Heart right ventricle (tissue), 16 donors: ENCODE results near the gene CTPS2. TPM values are rescaled to one million over a fixed set of nuclear protein-coding genes. Genes with fewer than 3 reads are reported as not detected.
"Not testable (repeated sequence)": the region's sequence is repeated elsewhere in the genome, so short reads cannot be mapped to it uniquely, and the experiment has no call there.

ENCODE experiments used
- ATAC-seq, 8 donors: fragments of 200-7000 bp; cut with Tn5 transposase; one replicate each; pipeline ENCODE4 v1.9.1; 2020; ENCODE audit warnings: mild to moderate bottlenecking in 8 of 8, moderate library complexity in 8 of 8, moderate number of reproducible peaks in 1 of 8
- DNase-seq, 2 donors: peaks; one replicate each; pipeline ENCODE4 v3.0.0-alpha.2; 2020
- H3K27ac ChIP-seq, 10 donors: fragments of 200-600 bp; sonication (generic) in 2 of 10; one replicate each; pipeline versions ENCODE4 v1.5.0 to v1.8.0; 2020 to 2022; ENCODE audit warnings: mild to moderate bottlenecking in 3 of 10
- H3K27me3 ChIP-seq, 7 donors: fragments of 200-600 bp; one replicate each; pipeline ENCODE4 v1.8.0; 2021 to 2022; ENCODE audit warnings: mild to moderate bottlenecking in 2 of 7
- H3K36me3 ChIP-seq, 9 donors: fragments of 200-600 bp; sonication (generic) in 1 of 9; one replicate each; pipeline versions ENCODE4 v1.5.0 to v1.8.0; 2020 to 2022; ENCODE audit warnings: mild to moderate bottlenecking in 2 of 9
- H3K4me1 ChIP-seq, 9 donors: fragments of 200-600 bp; sonication (generic) in 1 of 9; one replicate each; pipeline versions ENCODE4 v1.5.0 to v1.8.0; 2020 to 2022; ENCODE audit warnings: mild to moderate bottlenecking in 4 of 9
- H3K4me3 ChIP-seq, 10 donors: fragments of 200-600 bp; sonication (generic) in 2 of 10; one replicate each; pipeline versions ENCODE4 v1.5.0 to v1.8.0; 2020 to 2022; ENCODE audit warnings: mild to moderate bottlenecking in 7 of 10, moderate library complexity in 2 of 10
- H3K9me3 ChIP-seq, 11 donors: fragments of 200-600 bp in 10 of 11; sonication (generic) in 2 of 11; one replicate each; pipeline versions ENCODE4 v1.5.0 to v1.8.0; 2013 to 2022; ENCODE audit warnings: mild to moderate bottlenecking in 2 of 11, control low read depth in 1 of 11, moderate library complexity in 1 of 11
- WGBS, 2 donors: extraction: QIAGEN DNeasy Blood & Tissue Kit; methylation state at CpG; one replicate each; pipeline ENCODE4 v1.1.7; 2013; ENCODE audit warnings: inconsistent platforms in 1 of 2; 5-methylcytosine and 5-hydroxymethylcytosine counted together
- intact Hi-C, 10 donors: fragments of 100-400 bp; cut with DNase I; formaldehyde crosslinking; loops; one replicate each; pipeline versions ENCODE4 v1.11.1 to v1.14.2; 2022
- polyA plus RNA-seq, 2 donors: library from polyadenylated mRNA; stranded (reverse); fragments of 200-250 nt; gene quantifications; one replicate each; pipeline ENCODE4 v1.2.3, GENCODE V29; 2013
- total RNA-seq, 10 donors: library from RNA; stranded (reverse); fragmentation: NEBNext Ultra II Directional in 3 of 10; extraction: Animal tissue kit (Norgen Biotek cat#: 25700) in 3 of 10; gene quantifications; one replicate each; pipeline versions ENCODE4 v1.2.1 to v1.2.4, GENCODE V29; 2021 to 2023
- TF ChIP-seq, protein P1 (sequence below), 9 donors: fragments of 200-600 bp; sonication (generic) in 2 of 9; IDR thresholded peaks; one replicate each; pipeline versions ENCODE4 v1.5.0 to v1.8.0; 2021 to 2022; ENCODE audit warnings: antibody characterized with exemption in 9 of 9, mild to moderate bottlenecking in 5 of 9, moderate library complexity in 1 of 9
- donor health status: Arrhythmogenic right ventricular cardiomyopathy.
- donor health status: ischemic (EF 13 %, LVEDD 7.1; RV severe dilation, severe dysfunction).
- donor health status: healthy with polysubstance abuse.
- donor health status: DM: no; HTN: yes; CAD: no.
- donor health status: DM: no; HTN: no; CAD: no.
- donor health status: ischemic (EF 25% LVEDD 6.9; RV normal size, moderate dysfunction).
- donor health status: ischemic (EF 25% LVEDD 5.7; RV mildly dilated, moderate dysfunction).
- donor health status: healthy.
- donor health status: DM: yes; HTN: yes; CAD: no.
- donor health status: Ischemic cardiomyopathy.
- donor health status: ischemic (EF 35%, LVEDD 5.7; RV mildly dilated, moderate dysfunction).
- donor health status: nonischemic (EF 11% LVEDD 7.7; RV severe dilation, severe dysfunction).
- donor health status: DM: yes; HTN: yes; CAD: no.
- donor health status: PGD.
- donor health status: ischemic (EF 29% LVEDD 5.4; RV normal size, mild dysfunction).
- donor health status: nonischemic (EF 23%, LVEDD 6.1; RV moderate dilation, normal function).

The CTPS2 gene
- total and polyA plus RNA-seq, 12 donors: 2.7 to 15.8 (median 5.2) TPM

DNA sequence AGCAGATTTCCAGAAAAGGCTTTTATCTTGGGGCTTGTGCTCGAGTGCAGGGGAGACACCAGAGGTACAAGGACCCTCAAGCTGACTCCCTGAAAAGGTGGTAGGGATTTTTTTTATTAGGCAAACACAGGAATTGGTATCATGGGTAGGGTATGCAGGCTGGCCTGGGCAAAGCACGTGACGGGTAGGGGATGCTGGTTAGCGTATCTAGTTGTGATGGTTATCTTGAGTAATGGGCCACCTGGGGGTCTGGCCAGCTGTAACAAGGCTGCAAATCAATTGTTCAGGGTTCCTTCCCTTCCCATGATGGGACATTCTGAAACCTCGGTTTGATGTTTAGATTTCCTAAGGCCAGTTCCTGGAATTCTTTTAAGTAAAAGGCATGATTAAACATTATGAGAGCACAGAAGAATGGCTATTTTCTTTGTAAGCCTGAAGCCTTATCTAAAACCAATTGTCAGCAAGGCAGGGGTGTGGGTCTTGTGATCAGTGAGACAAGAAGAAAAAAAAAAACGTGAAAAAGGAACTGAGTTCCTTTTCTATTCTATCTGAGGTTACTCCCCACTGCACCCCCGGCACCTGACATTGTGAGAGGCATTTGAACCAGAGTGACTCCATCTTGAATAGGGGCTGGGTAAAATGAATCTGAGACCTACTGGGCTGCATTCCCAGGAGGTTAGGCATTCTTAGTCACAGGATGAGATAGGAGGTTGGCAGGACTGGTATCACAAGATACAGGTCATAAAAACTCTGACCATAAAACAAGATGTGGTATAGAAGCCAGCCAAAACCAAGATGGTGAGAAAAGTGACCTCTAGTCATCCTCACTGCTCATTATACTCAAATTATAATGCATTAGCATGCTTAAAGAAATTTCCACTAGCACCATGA lies 126.7 kb downstream of the CTPS2 start:
- intact Hi-C loops: no loop called here
- peaks cover 0 to 4% (median 0%) of the 10 kb centered on the region in 9 donors for H3K36me3 ChIP-seq
- TF ChIP-seq, protein P1, sequence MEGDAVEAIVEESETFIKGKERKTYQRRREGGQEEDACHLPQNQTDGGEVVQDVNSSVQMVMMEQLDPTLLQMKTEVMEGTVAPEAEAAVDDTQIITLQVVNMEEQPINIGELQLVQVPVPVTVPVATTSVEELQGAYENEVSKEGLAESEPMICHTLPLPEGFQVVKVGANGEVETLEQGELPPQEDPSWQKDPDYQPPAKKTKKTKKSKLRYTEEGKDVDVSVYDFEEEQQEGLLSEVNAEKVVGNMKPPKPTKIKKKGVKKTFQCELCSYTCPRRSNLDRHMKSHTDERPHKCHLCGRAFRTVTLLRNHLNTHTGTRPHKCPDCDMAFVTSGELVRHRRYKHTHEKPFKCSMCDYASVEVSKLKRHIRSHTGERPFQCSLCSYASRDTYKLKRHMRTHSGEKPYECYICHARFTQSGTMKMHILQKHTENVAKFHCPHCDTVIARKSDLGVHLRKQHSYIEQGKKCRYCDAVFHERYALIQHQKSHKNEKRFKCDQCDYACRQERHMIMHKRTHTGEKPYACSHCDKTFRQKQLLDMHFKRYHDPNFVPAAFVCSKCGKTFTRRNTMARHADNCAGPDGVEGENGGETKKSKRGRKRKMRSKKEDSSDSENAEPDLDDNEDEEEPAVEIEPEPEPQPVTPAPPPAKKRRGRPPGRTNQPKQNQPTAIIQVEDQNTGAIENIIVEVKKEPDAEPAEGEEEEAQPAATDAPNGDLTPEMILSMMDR (IDR thresholded peaks at IDR 0.05): no peak
- H3K27ac ChIP-seq: no peak overlapping the region
- DNase-seq: no peak
- no peaks in the 10 kb centered on the region for H3K4me1 ChIP-seq
- peak in 1 of 8 donors; percentile 19 for ATAC-seq
- peaks cover 0 to 8% (median 0%) of the 10 kb centered on the region in 7 donors for H3K27me3 ChIP-seq
- H3K9me3 ChIP-seq: peaks cover 0 to 21% (median 0%) of the 10 kb centered on the region in 11 donors
- no peak overlapping the region for H3K4me3 ChIP-seq
- 55 to 56% methylated on average over 7 of the region's 7 CpGs for WGBS, 2 donors

DNA sequence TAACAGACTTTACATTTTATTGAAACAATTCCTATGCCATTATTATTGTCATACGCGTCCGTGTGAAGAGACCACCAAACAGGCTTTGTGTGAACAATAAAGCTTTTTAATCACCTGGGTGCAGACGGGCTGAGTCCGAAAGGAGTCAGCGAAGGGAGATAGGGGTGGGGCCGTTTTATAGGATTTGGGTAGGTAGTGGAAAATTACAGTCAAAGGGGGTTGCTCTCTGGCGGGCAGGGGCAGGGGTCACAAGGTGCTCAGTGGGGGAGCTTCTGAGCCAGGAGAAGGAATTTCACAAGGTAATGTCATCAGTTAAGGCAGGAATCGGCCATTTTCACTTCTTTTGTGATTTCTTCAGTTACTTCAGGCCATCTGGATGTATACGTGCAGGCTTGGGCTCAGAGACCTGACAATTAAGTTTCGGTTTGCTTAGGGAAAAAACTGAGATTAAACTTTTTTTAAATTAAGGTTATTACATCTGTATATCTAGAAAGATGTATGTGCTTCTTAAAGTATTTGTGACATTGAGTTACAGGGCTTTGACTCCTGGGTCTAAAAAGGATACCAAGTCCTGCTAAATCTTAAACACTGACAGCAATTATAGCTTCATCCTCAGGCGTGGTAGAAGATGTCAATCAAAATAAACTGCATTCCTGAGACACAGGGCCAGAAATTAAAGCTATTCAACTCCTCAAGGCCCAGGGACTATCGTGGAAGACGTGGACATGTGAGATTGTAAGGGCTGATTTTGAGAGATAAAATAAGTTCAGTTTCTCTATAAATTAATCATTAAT lies 132.3 kb downstream of the CTPS2 start:
- H3K4me1 ChIP-seq, H3K27ac ChIP-seq, H3K36me3 ChIP-seq, ATAC-seq, intact Hi-C loops, DNase-seq, H3K4me3 ChIP-seq: not testable (repeated sequence)
- WGBS, 2 donors: 64 to 71% methylated on average over 12 to 14 of the region's 14 CpGs
- Histone ChIP-seq H3K27me3 (peaks cover 0 to 25% (median 0%) of the 10 kb centered on the region in 7 donors), H3K9me3 (peaks cover 0 to 22% (median 0%) of the 10 kb centered on the region in 11 donors)

DNA sequence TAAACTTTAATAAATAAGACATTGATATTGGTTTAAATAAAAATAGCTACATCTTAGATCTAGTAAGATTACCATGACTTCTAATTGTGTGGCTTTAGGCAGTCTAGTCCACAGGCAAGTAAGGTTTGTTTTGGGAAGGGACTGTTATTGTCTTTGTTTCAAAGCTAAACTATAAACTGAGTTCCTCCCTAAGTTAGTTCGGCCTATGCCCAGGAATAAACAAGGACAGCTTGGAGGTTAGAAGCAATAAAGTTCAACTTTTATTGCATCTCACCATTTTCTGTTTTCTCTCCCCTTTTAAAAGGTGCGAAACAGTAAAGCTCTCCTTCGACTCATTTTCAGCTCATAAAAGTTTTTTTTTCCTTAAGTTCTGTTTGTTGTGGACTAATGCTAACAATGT lies 133.0 kb downstream of the CTPS2 start:
- H3K4me1 ChIP-seq: no peaks in the 10 kb centered on the region
- H3K27me3 ChIP-seq: peaks cover 0 to 28% (median 0%) of the 10 kb centered on the region in 7 donors
- 77 to 80% methylated on average over 3 of the region's 3 CpGs for WGBS, 2 donors
- H3K9me3 ChIP-seq: peaks cover 0 to 22% (median 0%) of the 10 kb centered on the region in 11 donors
- TF ChIP-seq, protein P1 (IDR thresholded peaks at IDR 0.05): no peak
- no peaks in the 10 kb centered on the region for H3K36me3 ChIP-seq
- no peak overlapping the region for H3K27ac ChIP-seq
- DNase-seq (no peak), ATAC-seq (no peak)
- intact Hi-C loops: no loop called here
- no peak overlapping the region for H3K4me3 ChIP-seq

DNA sequence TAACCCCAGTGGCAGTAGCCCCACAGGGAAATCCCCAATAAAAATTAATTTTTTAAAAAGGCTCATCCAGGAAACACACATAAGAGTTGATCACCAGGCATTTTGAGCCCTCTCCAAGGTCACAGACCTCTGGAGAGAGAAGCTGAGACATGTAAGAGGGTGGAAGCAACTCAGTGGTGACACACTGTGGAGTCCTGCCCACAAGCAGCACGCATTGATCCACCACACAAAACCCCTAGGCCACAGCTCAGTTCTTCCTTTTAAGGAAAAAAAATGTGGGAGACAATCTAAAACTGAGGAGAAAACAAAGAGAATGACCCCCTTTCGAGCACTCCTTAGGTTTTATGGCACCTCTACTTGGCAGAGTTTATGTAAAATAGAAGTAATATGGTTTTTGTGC lies 134.3 kb downstream of the CTPS2 start:
- peaks cover 0 to 22% (median 0%) of the 10 kb centered on the region in 11 donors for H3K9me3 ChIP-seq
- H3K36me3 ChIP-seq: no peaks in the 10 kb centered on the region
- no peak overlapping the region for H3K4me3 ChIP-seq
- no peak overlapping the region for H3K27ac ChIP-seq
- DNase-seq: no peak
- TF ChIP-seq, protein P1 (IDR thresholded peaks at IDR 0.05): no peak
- H3K4me1 ChIP-seq: no peaks in the 10 kb centered on the region
- WGBS, 2 donors: 67 to 70% methylated on average over 2 of the region's 2 CpGs
- no peak for ATAC-seq
- intact Hi-C loops: no loop called here
- H3K27me3 ChIP-seq: peaks cover 0 to 30% (median 0%) of the 10 kb centered on the region in 7 donors
